Measurements from ENCODE around the gene FMO5.
"Not testable (repeated sequence)": the region's sequence is repeated elsewhere in the genome, so short reads cannot be mapped to it uniquely, and the experiment has no call there.

Gene FMO5

DNA sequence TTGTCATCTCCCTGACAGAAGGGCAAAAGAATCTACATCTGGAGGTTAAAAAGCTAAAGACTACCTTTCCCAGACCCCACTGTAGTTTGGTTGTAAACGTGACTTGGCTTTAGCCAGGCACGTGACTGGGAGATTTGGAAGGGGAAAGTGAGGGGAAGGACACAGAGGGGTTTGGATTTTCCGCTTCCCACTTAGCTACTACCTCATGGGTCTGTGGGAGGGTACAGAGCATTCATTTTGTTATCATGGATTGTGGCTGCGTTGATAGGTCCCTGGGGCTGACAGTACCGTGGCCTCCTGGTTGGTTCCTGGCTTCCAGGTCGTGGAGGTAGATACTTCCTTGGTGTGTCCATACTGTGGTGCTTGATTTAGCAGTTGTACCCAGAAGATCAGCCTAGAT is 20.0 kb upstream of the FMO5 start:
- no peak for ATAC-seq (replicated peaks)
- Mint-ChIP-seq H3K4me3 (peak overlapping the region in 1 of 2 donors; percentile 42), H3K27me3 (no peaks in the 10 kb centered on the region), H3K9me3 (peaks cover 0 to 4% of the 10 kb centered on the region in 2 donors), H3K27ac (peak overlapping the region; percentile 37), H3K36me3 (peaks cover 11 to 34% of the 10 kb centered on the region in 2 donors), H3K4me1 (peaks cover 31 to 52% of the 10 kb centered on the region in 2 donors)
- no peak for DNase-seq

GRCh38 chr1:147243841-147244240 is 18.7 kb upstream of the FMO5 start:
- peaks cover 31 to 45% of the 10 kb centered on the region in 2 donors for H3K4me1 Mint-ChIP-seq
- no peak for DNase-seq
- H3K36me3 Mint-ChIP-seq = peaks cover 10 to 26% of the 10 kb centered on the region in 2 donors
- H3K9me3 Mint-ChIP-seq = peaks cover 0 to 4% of the 10 kb centered on the region in 2 donors
- H3K4me3 Mint-ChIP-seq = peak overlapping the region; percentile 95 to 98
- peak overlapping the region; percentile 16 for H3K27ac Mint-ChIP-seq
- no peaks in the 10 kb centered on the region for H3K27me3 Mint-ChIP-seq
- no peak for ATAC-seq (replicated peaks)

GRCh38 chr1:147243228-147243685 is 18.1 kb upstream of the FMO5 start:
- ATAC-seq (replicated peaks) (peak; percentile 21 to 31), DNase-seq (no peak)
- peaks cover 31 to 45% of the 10 kb centered on the region in 2 donors for H3K4me1 Mint-ChIP-seq
- peak overlapping the region; percentile 95 to 98 for H3K4me3 Mint-ChIP-seq
- H3K36me3 Mint-ChIP-seq = peaks cover 10 to 22% of the 10 kb centered on the region in 2 donors
- peaks cover 0 to 4% of the 10 kb centered on the region in 2 donors for H3K9me3 Mint-ChIP-seq
- H3K27me3 Mint-ChIP-seq = no peaks in the 10 kb centered on the region
- H3K27ac Mint-ChIP-seq = peak overlapping the region; percentile 89

DNA sequence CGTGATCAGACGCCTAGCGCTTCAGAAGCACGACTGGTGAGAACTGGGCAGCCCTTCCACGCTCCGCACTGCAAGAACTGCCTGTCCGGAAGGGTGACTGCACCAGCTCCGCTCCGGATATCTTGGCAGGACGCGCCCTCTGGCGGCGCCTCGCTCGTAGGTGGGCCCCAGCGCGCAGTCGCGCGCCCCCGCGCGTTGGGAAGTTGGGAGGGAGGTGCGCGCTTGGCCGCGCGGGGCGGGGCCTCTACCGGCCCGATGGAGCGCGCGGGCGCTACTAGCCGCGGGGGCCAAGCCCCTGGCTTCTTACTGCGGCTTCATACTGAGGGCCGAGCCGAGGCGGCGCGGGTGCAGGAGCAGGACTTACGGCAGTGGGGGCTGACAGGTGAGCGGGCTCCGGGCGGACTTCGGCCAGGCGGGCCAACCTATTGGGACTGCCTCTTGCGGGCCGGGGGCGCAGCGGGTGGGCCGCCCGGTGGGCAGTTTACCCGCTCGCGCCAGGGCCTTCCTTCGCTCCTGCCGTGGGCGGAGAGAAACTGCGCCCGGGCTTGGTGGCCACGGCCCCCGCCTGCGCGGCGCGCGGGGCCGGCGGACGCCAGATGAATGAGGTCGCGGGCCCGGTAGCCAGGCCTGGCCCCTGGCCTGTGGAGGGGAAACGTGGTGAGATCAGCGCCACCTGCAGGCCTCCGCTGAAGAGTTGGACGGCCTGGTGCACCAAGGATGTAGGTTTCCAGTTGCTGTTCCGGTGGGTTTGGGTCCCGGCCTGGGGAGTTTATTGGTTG is 17.5 kb upstream of the FMO5 start, which contains the start of gene CHD1L:
Gene CHD1L (plus strand): TSS at position 236 of the 779 bp plus-strand sequence. CDS start 20 bp downstream, at position 256.
- Mint-ChIP-seq H3K27ac (peak within 1 kb of the TSS; percentile 91), H3K9me3 (peaks cover 0 to 1% of the 10 kb centered on the region in 2 donors), H3K4me3 (peak within 1 kb of the TSS; percentile 95 to 98), H3K36me3 (peaks cover 7 to 21% of the 10 kb centered on the region in 2 donors), H3K4me1 (peaks cover 29 to 42% of the 10 kb centered on the region in 2 donors), H3K27me3 (no peaks in the 10 kb centered on the region)
- ATAC-seq (replicated peaks) (peak; percentile 88 to 90), DNase-seq (peak; percentile 95)

GRCh38 chr1:147241934-147242448 is 16.9 kb upstream of the FMO5 start:
- Mint-ChIP-seq H3K4me1 (peaks cover 22 to 35% of the 10 kb centered on the region in 2 donors), H3K9me3 (no peaks in the 10 kb centered on the region), H3K4me3 (peak overlapping the region; percentile 95 to 98), H3K27ac (peak overlapping the region; percentile 91), H3K27me3 (no peaks in the 10 kb centered on the region), H3K36me3 (peaks cover 7 to 14% of the 10 kb centered on the region in 2 donors)
- no peak for ATAC-seq (replicated peaks)
- DNase-seq = no peak

DNA sequence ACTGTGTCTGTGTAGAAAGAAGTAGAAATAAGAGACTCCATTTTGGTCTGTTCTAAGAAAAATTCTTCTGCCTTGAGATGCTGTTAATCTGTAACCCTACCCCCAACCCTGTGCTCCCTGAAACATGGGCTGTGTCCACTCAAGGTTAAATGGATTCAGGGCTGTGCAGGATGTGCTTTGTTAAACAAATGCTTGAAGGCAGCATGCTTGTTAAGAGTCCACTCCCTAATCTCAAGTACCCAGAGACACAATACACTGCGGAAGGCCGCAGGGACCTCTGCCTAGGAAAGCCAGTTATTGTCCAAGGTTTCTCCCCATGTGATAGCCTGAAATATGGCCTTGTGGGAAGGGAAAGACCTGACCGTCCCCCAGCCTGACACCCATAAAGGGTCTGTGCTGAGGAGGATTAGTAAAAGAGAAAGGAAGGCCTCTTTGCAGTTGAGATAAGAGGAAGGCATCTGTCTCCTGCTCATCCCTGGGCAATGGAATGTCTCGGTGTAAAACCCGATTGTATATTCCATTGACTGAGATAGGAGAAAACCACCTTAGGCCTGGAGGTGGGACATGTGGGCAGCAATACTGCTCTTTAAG is 15.1 kb upstream of the FMO5 start:
- not testable (repeated sequence) for H3K4me3 Mint-ChIP-seq; H3K27me3 Mint-ChIP-seq; ATAC-seq (replicated peaks); DNase-seq; H3K36me3 Mint-ChIP-seq; H3K9me3 Mint-ChIP-seq
- Mint-ChIP-seq H3K4me1 (peaks cover 14 to 21% of the 10 kb centered on the region in 2 donors), H3K27ac (peak overlapping the region; percentile 27)

GRCh38 chr1:147238925-147239820 is 14.0 kb upstream of the FMO5 start:
- no peak overlapping the region for H3K4me3 Mint-ChIP-seq
- H3K27me3 Mint-ChIP-seq = no peaks in the 10 kb centered on the region
- no peaks in the 10 kb centered on the region for H3K9me3 Mint-ChIP-seq
- H3K27ac Mint-ChIP-seq = no peak overlapping the region
- H3K36me3 Mint-ChIP-seq = no peaks in the 10 kb centered on the region
- no peak for DNase-seq
- peaks cover 10 to 15% of the 10 kb centered on the region in 2 donors for H3K4me1 Mint-ChIP-seq
- no peak for ATAC-seq (replicated peaks)

DNA sequence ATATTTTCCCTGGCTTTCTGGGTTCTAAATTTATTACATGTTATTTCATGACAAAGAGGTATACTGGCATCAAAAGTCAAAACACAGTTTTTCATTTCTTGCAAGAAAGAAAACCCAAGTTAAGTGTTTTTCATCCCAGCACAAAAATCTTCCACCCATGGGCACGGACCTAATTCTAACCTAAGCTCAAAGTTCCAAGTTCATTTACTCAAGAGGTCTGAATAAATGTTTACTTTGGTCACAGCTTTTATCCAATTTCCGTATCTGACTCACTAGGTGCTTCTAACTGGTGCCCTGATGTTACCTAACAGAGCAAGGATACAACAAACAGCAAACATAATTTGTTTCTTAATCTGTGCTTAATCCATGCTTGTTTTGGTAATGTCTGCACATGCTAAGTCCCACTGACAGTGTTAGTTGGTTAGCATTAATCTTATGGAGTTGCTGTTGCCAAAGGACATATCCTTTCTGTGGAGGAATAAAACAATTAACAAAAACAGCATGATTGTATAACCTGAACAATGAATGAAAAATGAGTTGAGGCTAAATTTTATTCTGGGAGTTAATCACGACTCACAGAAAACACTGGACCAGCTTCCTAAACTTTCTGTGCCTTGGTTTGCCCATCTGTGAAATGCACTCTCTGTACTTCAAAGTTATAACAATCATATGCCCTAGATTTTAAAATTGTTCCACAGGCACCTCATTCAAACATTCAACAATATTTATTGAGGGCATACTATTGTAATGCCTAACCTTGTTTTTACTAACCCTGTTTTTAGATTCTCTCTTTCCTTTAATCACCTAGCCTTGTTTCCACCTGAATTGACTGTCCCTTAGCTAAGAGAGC is 13.1 kb upstream of the FMO5 start:
- Mint-ChIP-seq H3K27me3 (no peaks in the 10 kb centered on the region), H3K4me3 (no peak overlapping the region), H3K27ac (no peak overlapping the region), H3K9me3 (no peaks in the 10 kb centered on the region), H3K36me3 (no peaks in the 10 kb centered on the region), H3K4me1 (peaks cover 6 to 11% of the 10 kb centered on the region in 2 donors)
- ATAC-seq (replicated peaks) (no peak), DNase-seq (no peak)

DNA sequence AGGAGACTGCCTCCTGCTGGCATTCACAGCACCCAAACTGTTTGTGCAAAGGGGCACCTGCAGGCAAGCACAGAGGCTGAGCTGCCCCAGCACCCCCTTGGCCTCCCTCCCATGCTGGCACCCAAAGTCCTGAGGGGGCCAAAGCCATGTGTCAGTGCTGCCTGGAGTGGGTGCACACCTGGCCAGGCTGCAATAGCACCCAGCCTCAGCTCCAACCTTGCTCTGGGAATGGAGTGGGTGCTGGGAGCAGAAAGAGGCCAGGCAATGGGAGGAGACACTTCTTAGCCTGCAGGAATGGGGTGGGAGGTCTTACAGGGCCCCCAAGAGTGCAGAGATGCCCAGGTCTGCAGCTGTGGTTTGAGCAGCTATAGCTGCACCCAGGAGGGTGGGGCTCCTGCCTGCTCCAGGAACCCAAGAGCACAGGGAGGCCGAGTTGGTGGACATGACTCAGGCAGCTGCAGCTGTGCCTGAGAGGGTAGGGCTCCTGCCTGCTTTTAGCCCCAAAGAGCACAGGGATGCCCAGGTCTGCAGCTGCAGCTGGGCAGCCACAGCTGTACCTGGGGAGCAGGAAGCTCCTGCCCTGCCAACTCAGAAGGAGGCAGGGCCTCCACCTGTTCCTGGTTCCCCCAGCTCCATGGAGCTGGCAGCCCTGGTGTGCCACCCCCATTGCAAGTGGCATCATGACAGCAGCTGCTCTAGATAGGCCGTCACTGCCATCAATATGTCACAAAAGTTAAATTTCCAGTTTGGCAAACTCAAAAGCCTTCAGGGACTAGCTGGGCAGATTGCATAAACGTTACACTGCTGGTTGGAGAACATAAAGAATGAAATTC is 12.0 kb upstream of the FMO5 start:
- ATAC-seq (replicated peaks) (no peak), DNase-seq (no peak)
- Mint-ChIP-seq H3K9me3 (no peaks in the 10 kb centered on the region), H3K27ac (no peak overlapping the region), H3K4me3 (no peak overlapping the region), H3K27me3 (no peaks in the 10 kb centered on the region), H3K36me3 (no peaks in the 10 kb centered on the region), H3K4me1 (peaks cover 6 to 9% of the 10 kb centered on the region in 2 donors)

- Mint-ChIP-seq H3K4me3 (no peak overlapping the region), H3K9me3 (no peaks in the 10 kb centered on the region), H3K4me1 (peaks cover 3 to 4% of the 10 kb centered on the region in 2 donors), H3K36me3 (no peaks in the 10 kb centered on the region), H3K27ac (no peak overlapping the region), H3K27me3 (no peaks in the 10 kb centered on the region)
- ATAC-seq (replicated peaks) = no peak
- DNase-seq = no peak
Observed at GRCh38 chr1:147236448-147236847, 11.3 kb upstream of the FMO5 start.

- DNase-seq (no peak), ATAC-seq (replicated peaks) (no peak)
- Mint-ChIP-seq H3K27me3 (no peaks in the 10 kb centered on the region), H3K27ac (no peak overlapping the region), H3K4me3 (no peak overlapping the region), H3K36me3 (no peaks in the 10 kb centered on the region), H3K4me1 (no peaks in the 10 kb centered on the region), H3K9me3 (no peaks in the 10 kb centered on the region)
Observed at GRCh38 chr1:147235822-147236221, 10.7 kb upstream of the FMO5 start.

DNA sequence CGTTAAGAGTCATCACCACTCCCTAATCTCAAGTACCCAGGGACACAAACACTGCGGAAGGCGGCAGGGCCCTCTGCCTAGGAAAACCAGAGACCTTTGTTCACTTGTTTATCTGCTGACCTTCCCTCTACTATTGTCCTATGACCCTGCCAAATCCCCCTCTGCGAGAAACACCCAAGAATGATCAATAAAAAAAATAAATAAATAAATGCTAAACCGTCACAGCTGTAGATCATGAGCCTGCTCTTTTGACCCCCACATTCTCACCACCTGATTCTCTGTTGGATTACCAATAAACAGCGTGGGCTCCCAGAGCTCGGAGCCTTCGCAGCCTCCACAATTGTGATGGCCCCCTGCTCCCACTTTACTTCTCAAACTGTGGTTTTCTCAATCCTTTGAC is 8.8 kb upstream of the FMO5 start:
- H3K36me3 Mint-ChIP-seq; ATAC-seq (replicated peaks); H3K9me3 Mint-ChIP-seq; DNase-seq; H3K27ac Mint-ChIP-seq; H3K4me1 Mint-ChIP-seq; H3K4me3 Mint-ChIP-seq; H3K27me3 Mint-ChIP-seq: not testable (repeated sequence)

Data from stimulated activated naive B cell treated with anti-CD40 and anti-IgM and Interleukin-4, amounts not matched to agents 10 μg/mL and 1 μg/mL and 100 μg/mL, for 72 hours (primary cell).